ENCODE measurements around the gene SSC4D. TPM values are rescaled to one million over a fixed set of nuclear protein-coding genes. Genes with fewer than 3 reads are reported as not detected.

SSC4D gene
- total RNA-seq, 1 experiment from 2014 or later, result 0.39 TPM

DNA sequence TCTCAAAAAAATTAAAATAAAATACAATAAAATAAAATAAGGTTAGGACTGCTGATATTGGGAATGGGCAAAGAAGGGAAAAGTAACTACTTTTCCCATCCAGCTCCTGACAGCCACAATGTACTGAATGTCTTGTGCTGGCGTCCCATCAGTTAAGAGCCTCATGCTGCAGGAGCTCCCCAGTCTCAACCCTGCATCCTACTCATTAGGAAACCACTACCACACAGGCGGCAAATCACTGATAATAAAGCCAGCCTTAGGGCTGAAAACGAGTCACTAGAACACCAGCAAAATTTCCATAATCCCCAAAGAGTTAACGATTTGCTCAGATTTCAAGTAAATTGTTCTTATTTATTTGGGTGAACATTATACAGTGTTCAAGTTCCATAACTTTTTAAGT, 55.0 kb downstream of the SSC4D start:
- no peak for DNase-seq (ENCODE audit: low read depth)

DNA sequence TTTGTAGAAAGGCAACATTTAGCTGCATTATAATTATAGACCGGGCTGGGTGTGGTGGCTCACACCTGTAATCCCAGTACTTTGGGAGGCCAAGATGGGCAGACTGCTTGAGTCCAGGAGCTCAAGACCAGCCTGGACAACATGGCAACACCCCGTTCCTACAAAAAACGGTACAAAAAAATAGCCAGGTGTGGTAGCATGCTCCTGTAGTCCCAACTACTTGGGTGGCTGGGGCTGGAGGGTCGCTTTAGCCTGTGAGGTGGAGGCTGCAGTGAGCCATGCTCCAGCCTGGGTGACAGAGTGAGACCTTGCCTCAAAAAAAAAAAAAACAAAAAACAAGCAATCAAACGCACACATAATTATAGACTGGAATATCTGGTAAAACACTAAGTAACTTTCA, 55.8 kb downstream of the SSC4D start:
- no peak for DNase-seq (ENCODE audit: low read depth)

- no peak for DNase-seq (ENCODE audit: low read depth)
These were observed 57.3 kb downstream of the SSC4D start for GRCh38 chr7:76352193-76352592.

DNA sequence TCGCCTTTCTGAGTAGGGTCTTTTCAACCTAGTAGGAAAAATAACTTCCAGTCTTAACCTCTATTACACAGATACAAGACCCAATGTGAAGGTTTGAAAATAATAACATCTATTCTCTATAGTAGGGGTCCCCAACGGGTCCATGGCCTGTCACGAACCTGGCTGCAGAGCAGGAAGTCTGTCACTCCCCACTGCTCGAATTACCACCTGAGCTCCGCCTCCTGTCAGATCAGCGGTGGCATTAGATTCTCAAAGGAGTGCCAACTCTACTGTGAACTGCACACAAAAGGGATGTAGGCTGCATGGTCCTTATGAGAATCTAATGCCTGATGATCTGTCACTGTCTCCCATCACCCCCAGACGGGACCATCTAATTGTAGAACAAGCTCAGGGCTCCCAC, 58.1 kb downstream of the SSC4D start:
- DNase-seq (ENCODE audit: low read depth), result no peak

- DNase-seq (ENCODE audit: low read depth), result no peak
These were observed 60.1 kb downstream of the SSC4D start for GRCh38 chr7:76349313-76349885.

- DNase-seq (ENCODE audit: low read depth), result no peak
These were observed 61.8 kb downstream of the SSC4D start for GRCh38 chr7:76347710-76348109.

- no peak for DNase-seq (ENCODE audit: low read depth)
These were observed 62.7 kb downstream of the SSC4D start for GRCh38 chr7:76346778-76347177.

DNA sequence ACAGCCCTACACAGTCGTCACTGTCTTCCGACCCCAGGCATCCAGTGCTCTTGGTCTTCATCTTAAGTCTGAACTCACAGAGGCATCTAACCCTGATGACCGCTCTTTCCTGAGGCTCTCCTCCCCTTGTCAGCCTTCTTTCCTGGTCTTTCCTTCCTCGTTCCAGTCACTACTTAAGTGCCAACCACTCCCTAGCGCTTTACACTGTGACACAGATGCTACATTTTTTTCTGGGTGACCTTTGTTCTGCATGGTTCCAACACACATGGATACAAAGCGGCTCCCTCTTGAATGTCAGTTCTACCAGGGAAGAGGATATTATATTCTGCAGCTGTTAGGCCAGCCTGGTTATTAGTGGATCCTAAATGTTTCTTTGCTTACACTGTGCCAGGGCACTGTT, 63.4 kb downstream of the SSC4D start:
- no peak for DNase-seq (ENCODE audit: low read depth)

DNA sequence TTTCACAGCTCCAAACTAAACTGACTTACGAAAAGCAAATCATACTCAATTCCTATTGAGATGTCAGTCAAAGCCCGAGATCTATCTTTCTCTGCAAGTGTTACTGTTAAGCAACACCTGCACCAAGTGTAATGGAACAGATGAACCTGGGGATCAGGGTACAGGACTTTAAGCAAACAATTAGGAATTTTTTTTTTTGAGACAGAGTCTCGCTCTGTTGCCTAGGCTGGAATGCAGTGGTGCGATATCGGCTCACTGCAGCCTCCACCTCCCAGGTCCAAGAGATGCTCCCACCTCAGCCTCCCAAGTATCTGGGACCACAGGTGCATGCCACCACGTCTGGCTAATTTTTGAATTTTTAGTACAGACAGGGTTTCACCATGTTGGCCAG, 65.6 kb downstream of the SSC4D start:
- DNase-seq (ENCODE audit: low read depth), result no peak

- DNase-seq (ENCODE audit: low read depth), result peak; percentile 49
These were observed 66.1 kb downstream of the SSC4D start for GRCh38 chr7:76343294-76343930.

- no peak for DNase-seq (ENCODE audit: low read depth)
These were observed 67.3 kb downstream of the SSC4D start for GRCh38 chr7:76342222-76342621.

DNA sequence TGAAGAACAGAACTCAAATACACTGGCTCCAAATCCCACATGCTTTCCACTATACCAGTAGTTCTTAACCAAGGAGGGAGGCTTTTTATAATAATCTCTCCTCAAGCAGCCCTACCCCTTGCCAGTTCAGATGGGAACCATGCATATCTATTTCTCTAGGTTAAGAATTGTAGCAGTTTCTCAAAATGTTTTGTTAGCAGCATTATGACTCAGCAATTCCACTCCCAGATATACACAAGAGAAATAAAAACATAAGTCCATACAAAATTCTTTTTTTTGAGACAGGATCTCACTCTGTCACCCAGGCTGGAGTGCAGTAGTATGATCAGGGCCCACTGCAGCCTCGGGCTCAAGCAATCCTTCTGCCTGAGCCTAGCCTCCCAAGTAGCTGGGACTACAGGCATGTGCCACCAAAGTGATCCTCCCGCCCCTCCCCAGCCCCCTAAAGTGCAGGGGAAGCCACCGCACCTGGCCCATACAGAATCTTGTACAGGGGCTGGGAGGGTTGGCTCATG, 68.8 kb downstream of the SSC4D start:
- peak; percentile 83 for DNase-seq (ENCODE audit: low read depth)

Other genes starting within 250 kb of the SSC4D start
- 0.27 and 0.39 TPM in 2 replicates for gene SRRM3, start 207.8 kb downstream of the SSC4D start, total RNA-seq (2014; rRNA removed; shearing (Covaris generic))
- gene HSPB1, start 107.0 kb downstream of the SSC4D start, total RNA-seq (2014; rRNA removed; shearing (Covaris generic)), result 204 and 265 TPM in 2 replicates
- 131 and 133 TPM in 2 replicates for gene YWHAG, start 50.7 kb downstream of the SSC4D start, total RNA-seq (2014; rRNA removed; shearing (Covaris generic))
- 1.9 and 3.6 TPM in 2 replicates for gene ZP3, start 15.3 kb upstream of the SSC4D start, total RNA-seq (2014; rRNA removed; shearing (Covaris generic))
- 14.1 and 21.9 TPM in 2 replicates for gene DTX2, start 52.0 kb upstream of the SSC4D start, total RNA-seq (2014; rRNA removed; shearing (Covaris generic))
- gene UPK3B, start 100.9 kb upstream of the SSC4D start, total RNA-seq (2014; rRNA removed; shearing (Covaris generic)), result 0.05 TPM in 1 of 2 replicates, not detected in the other
- 0.17 and 0.22 TPM in 2 replicates for gene SPDYE16, start 133.6 kb upstream of the SSC4D start, total RNA-seq (2014; rRNA removed; shearing (Covaris generic))
- gene POMZP3, start 217.6 kb upstream of the SSC4D start, total RNA-seq (2014; rRNA removed; shearing (Covaris generic)), result 5.7 and 7.3 TPM in 2 replicates

Measured in M059J (cell line).